Mesenchymal stem cell (in vitro differentiated cells and primary cell): ENCODE measurements around the gene PRCC.

Source experiments
- DNase-seq: peaks from one replicate; pipeline ENCODE4 v3.0.0-alpha.2; 2013
- H2AFZ ChIP-seq: one replicate; pipeline ENCODE4 v1.6.1; 2013; ENCODE audit warnings: low read depth, mild to moderate bottlenecking, control low read depth, inconsistent platforms, low read length, moderate library complexity
- H2AK5ac ChIP-seq: 2 replicates; pipeline ENCODE4 v1.6.1; 2013; ENCODE audit warnings: low read length, moderate library complexity, mild to moderate bottlenecking, inconsistent platforms; ENCODE audit not compliant: severe bottlenecking
- H2BK120ac ChIP-seq: one replicate; pipeline ENCODE4 v1.6.1; 2013; ENCODE audit warnings: low read depth, mild to moderate bottlenecking, inconsistent platforms, low read length, moderate library complexity
- H2BK12ac ChIP-seq, 2 experiments: one replicate each; pipeline ENCODE4 v1.6.1; 2013; ENCODE audit warnings: inconsistent platforms in 2 of 2, low read length in 2 of 2, mild to moderate bottlenecking in 2 of 2, moderate library complexity in 2 of 2, control low read depth in 1 of 2
- H2BK15ac ChIP-seq: one replicate; pipeline ENCODE4 v1.6.1; 2013; ENCODE audit warnings: mild to moderate bottlenecking, low read depth, inconsistent platforms; ENCODE audit not compliant: poor library complexity, severe bottlenecking
- H2BK5ac ChIP-seq: 2 replicates; pipeline ENCODE4 v1.6.1; 2013; ENCODE audit warnings: low read depth, mild to moderate bottlenecking, low read length, control low read depth, inconsistent platforms; ENCODE audit not compliant: poor library complexity, severe bottlenecking
- H3K14ac ChIP-seq, 2 experiments: one replicate each; pipeline ENCODE4 v1.6.1; 2013; ENCODE audit warnings: inconsistent platforms in 2 of 2, low read length in 2 of 2, control low read depth in 1 of 2, mild to moderate bottlenecking in 1 of 2, moderate library complexity in 1 of 2
- H3K18ac ChIP-seq, 2 experiments: one replicate each; pipeline ENCODE4 v1.6.1; 2013; ENCODE audit warnings: inconsistent platforms in 2 of 2, low read length in 2 of 2, control low read depth in 1 of 2, low read depth in 1 of 2, mild to moderate bottlenecking in 1 of 2
- H3K23ac ChIP-seq, 2 experiments: one replicate each; pipeline ENCODE4 v1.6.1; 2013; ENCODE audit warnings: inconsistent platforms in 2 of 2, low read length in 2 of 2, mild to moderate bottlenecking in 2 of 2, moderate library complexity in 2 of 2, control low read depth in 1 of 2
- H3K27ac ChIP-seq: 2 replicates; pipeline ENCODE4 v1.5.1; 2013; ENCODE audit warnings: mild to moderate bottlenecking, moderate library complexity, low read length, control low read depth, inconsistent platforms; ENCODE audit not compliant: poor library complexity, severe bottlenecking
- H3K27me3 ChIP-seq, 2 experiments: 2 replicates each; pipeline versions ENCODE4 v1.6.1 to v1.7.0; 2013; ENCODE audit warnings: low read length in 2 of 2, mild to moderate bottlenecking in 2 of 2, moderate library complexity in 2 of 2, control low read depth in 1 of 2, inconsistent platforms in 1 of 2; ENCODE audit not compliant: control insufficient read depth in 1 of 2, insufficient read depth in 1 of 2
- H3K36me3 ChIP-seq, 2 experiments: 2 replicates each; pipeline versions ENCODE4 v1.6.1 to v1.7.0; 2013; ENCODE audit warnings: low read length in 2 of 2, control low read depth in 1 of 2, inconsistent platforms in 1 of 2, low read depth in 1 of 2, mild to moderate bottlenecking in 1 of 2; ENCODE audit not compliant: insufficient read depth in 2 of 2, control insufficient read depth in 1 of 2
- H3K4ac ChIP-seq, 2 experiments: one replicate each; pipeline ENCODE4 v1.6.1; 2013; ENCODE audit warnings: inconsistent platforms in 2 of 2, low read length in 2 of 2, mild to moderate bottlenecking in 2 of 2, moderate library complexity in 2 of 2, control low read depth in 1 of 2, low read depth in 1 of 2
- H3K4me1 ChIP-seq: 2 replicates; pipeline ENCODE4 v1.6.1; 2013; ENCODE audit warnings: low read depth, low read length, control low read depth; ENCODE audit not compliant: control insufficient read depth, insufficient read depth
- H3K4me2 ChIP-seq: 2 replicates; pipeline ENCODE4 v1.6.1; 2013; ENCODE audit warnings: low read length, mild to moderate bottlenecking, inconsistent platforms; ENCODE audit not compliant: poor library complexity, severe bottlenecking
- H3K4me3 ChIP-seq, 2 experiments: 2 replicates each; pipeline versions ENCODE4 v1.5.1 to v1.7.0; 2013; ENCODE audit warnings: low read length in 2 of 2, mild to moderate bottlenecking in 2 of 2, control low read depth in 1 of 2, low read depth in 1 of 2; ENCODE audit not compliant: insufficient read depth in 1 of 2
- H3K79me1 ChIP-seq: replicated peaks from 2 replicates; pipeline ENCODE4 v1.6.1; 2013; ENCODE audit warnings: mild to moderate bottlenecking, control low read depth, low read length, inconsistent platforms; ENCODE audit not compliant: poor library complexity, severe bottlenecking
- H3K9ac ChIP-seq: 2 replicates; pipeline ENCODE4 v1.7.0; 2013; ENCODE audit warnings: mild to moderate bottlenecking, low read length, moderate library complexity
- H3K9me3 ChIP-seq: 2 replicates; pipeline ENCODE4 v1.7.0; 2013; ENCODE audit warnings: mild to moderate bottlenecking, low read length; ENCODE audit not compliant: control insufficient read depth
- H4K8ac ChIP-seq: one replicate; pipeline ENCODE4 v1.6.1; 2013; ENCODE audit warnings: inconsistent platforms, mild to moderate bottlenecking, low read length, moderate library complexity
- H4K91ac ChIP-seq: one replicate; pipeline ENCODE4 v1.6.1; 2013; ENCODE audit warnings: mild to moderate bottlenecking, low read length, inconsistent platforms
- WGBS: methylation state at CpG from one replicate; pipeline ENCODE4 v1.1.7; 2013; ENCODE audit warnings: mixed read lengths; 5-methylcytosine and 5-hydroxymethylcytosine counted together

The PRCC gene

GRCh38 chr1:156725683-156726280, 41.6 kb upstream of the PRCC start:
- H2BK5ac ChIP-seq, result no peak overlapping the region
- H3K36me3 ChIP-seq, result peaks cover 27 to 52% of the 10 kb centered on the region in 2 experiments
- H3K14ac ChIP-seq, result no peak overlapping the region
- H3K4me3 ChIP-seq, result peak overlapping the region in 1 of 2 experiments; percentile 98
- peaks cover 21% of the 10 kb centered on the region for H3K4me1 ChIP-seq
- no peaks in the 10 kb centered on the region for H3K27me3 ChIP-seq
- 18% methylated on average over 18 of the region's 18 CpGs for WGBS
- no peak overlapping the region for H3K23ac ChIP-seq
- H3K27ac ChIP-seq, result no peak overlapping the region
- no peak overlapping the region for H2AK5ac ChIP-seq
- H3K79me1 ChIP-seq, result peaks cover 25% of the 10 kb centered on the region
- no peak overlapping the region for H4K91ac ChIP-seq
- H3K9ac ChIP-seq, result peak overlapping the region; percentile 100
- H2BK120ac ChIP-seq, result no peak overlapping the region
- peak overlapping the region; percentile 76 for H3K4me2 ChIP-seq
- no peak overlapping the region for H2AFZ ChIP-seq
- H3K9me3 ChIP-seq, result no peaks in the 10 kb centered on the region
- H2BK12ac ChIP-seq, result no peak overlapping the region
- no peak overlapping the region for H3K4ac ChIP-seq
- DNase-seq, result peak; percentile 89
- H2BK15ac ChIP-seq, result no peak overlapping the region
- H4K8ac ChIP-seq, result no peak overlapping the region
- no peak overlapping the region for H3K18ac ChIP-seq

- Histone ChIP-seq H3K14ac (no peak overlapping the region), H3K4ac (no peak overlapping the region), H2BK12ac (no peak overlapping the region), H3K9ac (peak overlapping the region; percentile 100), H3K23ac (no peak overlapping the region), H3K36me3 (peaks cover 19 to 44% of the 10 kb centered on the region in 2 experiments), H3K4me3 (peak overlapping the region in 1 of 2 experiments; percentile 98), H3K4me2 (peak overlapping the region; percentile 87), H3K4me1 (peaks cover 21% of the 10 kb centered on the region), H2AFZ (no peak overlapping the region), H3K79me1 (peaks cover 25% of the 10 kb centered on the region), H3K27me3 (no peaks in the 10 kb centered on the region), H2BK120ac (no peak overlapping the region), H2BK5ac (no peak overlapping the region), H2BK15ac (no peak overlapping the region), H4K91ac (no peak overlapping the region), H4K8ac (no peak overlapping the region), H3K18ac (no peak overlapping the region), H3K9me3 (no peaks in the 10 kb centered on the region), H2AK5ac (no peak overlapping the region), H3K27ac (no peak overlapping the region)
- WGBS, result 68% methylated on average over 14 of the region's 15 CpGs
- DNase-seq, result peak; percentile 79
These were observed 40.6 kb upstream of the PRCC start for GRCh38 chr1:156726549-156727226.

- no peak for DNase-seq
These were observed 39.8 kb upstream of the PRCC start for GRCh38 chr1:156727492-156727891.

DNA sequence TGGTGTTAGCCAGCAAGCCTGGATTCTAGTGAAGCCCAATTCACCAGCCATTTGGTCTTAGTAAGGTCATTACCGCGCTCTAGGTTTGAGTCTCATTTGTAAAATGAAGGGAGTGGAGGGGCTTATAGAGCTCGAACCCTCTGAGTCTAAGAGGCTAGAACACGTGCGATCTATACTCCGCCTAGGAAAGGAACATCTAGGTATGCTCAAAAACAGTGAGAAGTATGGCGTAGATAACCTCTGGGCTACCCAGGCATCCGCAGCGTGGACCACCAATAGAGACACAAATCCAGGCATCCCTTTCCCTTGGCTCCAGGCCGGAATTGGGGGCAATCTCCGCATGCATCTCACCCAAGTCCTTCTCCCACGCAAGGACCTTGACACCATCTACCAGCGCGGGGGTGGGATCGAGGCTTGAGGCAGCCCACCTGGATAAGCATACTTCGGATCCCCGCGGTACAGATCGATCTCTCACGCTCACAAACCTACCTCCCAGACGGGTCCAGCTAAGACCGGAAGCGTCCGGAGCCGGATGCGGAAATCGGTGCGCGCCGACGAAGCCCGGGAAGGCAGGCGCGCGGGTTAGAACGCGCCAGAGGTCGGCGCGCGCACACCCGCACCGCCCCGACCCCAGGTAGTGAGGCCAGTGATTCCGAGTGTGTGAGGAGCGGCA, 39.3 kb upstream of the PRCC start, which contains the start of gene METTL25B:
TSS of gene METTL25B (plus strand) at position 544 of the 673 bp plus-strand sequence. CDS start 636 bp downstream, outside the sequence.
- Histone ChIP-seq H3K27ac (peak within 1 kb of the TSS; percentile 60), H2AFZ (peak within 1 kb of the TSS; percentile 32)

More at GRCh38 chr1:156727492-156727891, 39.8 kb upstream of the PRCC start:
- no peak overlapping the region for H4K8ac ChIP-seq
- H3K4me2 ChIP-seq, result peak overlapping the region; percentile 87
- no peak overlapping the region for H2AK5ac ChIP-seq
- H3K4me1 ChIP-seq, result peaks cover 21% of the 10 kb centered on the region
- no peak overlapping the region for H3K23ac ChIP-seq
- peak overlapping the region; percentile 100 for H3K9ac ChIP-seq
- peaks cover 23% of the 10 kb centered on the region for H3K79me1 ChIP-seq
- H4K91ac ChIP-seq, result no peak overlapping the region
- H3K4ac ChIP-seq, result no peak overlapping the region
- H3K27ac ChIP-seq, result no peak overlapping the region
- H3K36me3 ChIP-seq, result peaks cover 18 to 47% of the 10 kb centered on the region in 2 experiments
- peak overlapping the region in 1 of 2 experiments; percentile 98 for H3K4me3 ChIP-seq
- H3K27me3 ChIP-seq, result no peaks in the 10 kb centered on the region
- no peak overlapping the region for H2BK5ac ChIP-seq
- no peak overlapping the region for H2BK12ac ChIP-seq
- no peak overlapping the region for H2BK120ac ChIP-seq
- no peak overlapping the region for H3K18ac ChIP-seq
- H3K9me3 ChIP-seq, result no peaks in the 10 kb centered on the region
- no peak overlapping the region for H3K14ac ChIP-seq
- WGBS, result 77% methylated on average over 7 of the region's 7 CpGs
- no peak overlapping the region for H2AFZ ChIP-seq
- no peak overlapping the region for H2BK15ac ChIP-seq

More for the DNA sequence above, 39.3 kb upstream of the PRCC start, which contains the start of gene METTL25B:
- H3K4ac ChIP-seq, result peak within 1 kb of the TSS; percentile 21 to 77
- H3K36me3 ChIP-seq, result peaks cover 12 to 47% of the 10 kb centered on the region in 2 experiments
- no peaks in the 10 kb centered on the region for H3K9me3 ChIP-seq
- WGBS, result under 1% methylated on average over 19 of the region's 46 CpGs
- H3K23ac ChIP-seq, result no peak within 1 kb of the TSS
- peaks cover 18% of the 10 kb centered on the region for H3K79me1 ChIP-seq
- H2BK12ac ChIP-seq, result no peak within 1 kb of the TSS
- H4K8ac ChIP-seq, result peak within 1 kb of the TSS; percentile 90
- peak within 1 kb of the TSS; percentile 38 for H2AK5ac ChIP-seq
- H4K91ac ChIP-seq, result peak within 1 kb of the TSS; percentile 67
- peak within 1 kb of the TSS in 1 of 2 experiments; percentile 29 for H3K14ac ChIP-seq
- H2BK15ac ChIP-seq, result peak within 1 kb of the TSS; percentile 73
- peaks cover 21% of the 10 kb centered on the region for H3K4me1 ChIP-seq
- H3K9ac ChIP-seq, result peak within 1 kb of the TSS; percentile 100
- peak within 1 kb of the TSS; percentile 89 for H3K4me2 ChIP-seq
- peak within 1 kb of the TSS; percentile 83 to 98 for H3K4me3 ChIP-seq
- peak within 1 kb of the TSS; percentile 62 for H2BK120ac ChIP-seq
- H2BK5ac ChIP-seq, result no peak within 1 kb of the TSS
- no peaks in the 10 kb centered on the region for H3K27me3 ChIP-seq
- DNase-seq, result peak; percentile 88
- peak within 1 kb of the TSS; percentile 79 to 95 for H3K18ac ChIP-seq
